ENCODE measurements around the gene PKIB.

Gene PKIB

DNA sequence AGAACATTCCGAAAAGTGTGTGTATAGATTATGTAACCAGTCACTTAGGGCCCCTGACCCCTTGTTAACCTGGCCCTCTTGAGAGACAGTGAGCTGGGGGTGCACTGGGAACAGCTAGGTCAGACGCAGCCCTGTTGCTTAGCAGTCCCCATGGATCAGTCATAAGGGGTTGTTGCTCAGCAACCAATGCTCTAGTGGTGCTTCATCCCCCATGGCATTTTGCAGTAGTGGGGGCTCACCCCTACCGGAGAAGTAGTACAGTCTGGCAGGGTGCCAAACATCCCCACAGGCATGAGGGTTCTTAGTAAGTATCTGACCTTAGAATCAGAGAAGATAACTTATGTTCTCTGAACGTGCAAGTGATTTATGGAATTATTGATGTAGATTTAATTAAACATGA lies 12.3 kb downstream of the PKIB start:
- no peak overlapping the region for H3K4me2 ChIP-seq (ENCODE audit: low read depth, low read length)
- no peak overlapping the region for H3K27ac ChIP-seq (ENCODE audit: low read length)
- H2AFZ ChIP-seq (ENCODE audit: low read length): no peak overlapping the region
- H3K9ac ChIP-seq (ENCODE audit: low read length): no peak overlapping the region
- H3K9me3 ChIP-seq (replicated peaks; ENCODE audit: insufficient read depth, low read length): no peaks in the 10 kb centered on the region
- DNase-seq: no peak
- TF ChIP-seq EZH2phosphoT487 (IDR thresholded peaks at IDR 0.05; ENCODE audit: low read length): no peak
- TF ChIP-seq, protein P1, sequence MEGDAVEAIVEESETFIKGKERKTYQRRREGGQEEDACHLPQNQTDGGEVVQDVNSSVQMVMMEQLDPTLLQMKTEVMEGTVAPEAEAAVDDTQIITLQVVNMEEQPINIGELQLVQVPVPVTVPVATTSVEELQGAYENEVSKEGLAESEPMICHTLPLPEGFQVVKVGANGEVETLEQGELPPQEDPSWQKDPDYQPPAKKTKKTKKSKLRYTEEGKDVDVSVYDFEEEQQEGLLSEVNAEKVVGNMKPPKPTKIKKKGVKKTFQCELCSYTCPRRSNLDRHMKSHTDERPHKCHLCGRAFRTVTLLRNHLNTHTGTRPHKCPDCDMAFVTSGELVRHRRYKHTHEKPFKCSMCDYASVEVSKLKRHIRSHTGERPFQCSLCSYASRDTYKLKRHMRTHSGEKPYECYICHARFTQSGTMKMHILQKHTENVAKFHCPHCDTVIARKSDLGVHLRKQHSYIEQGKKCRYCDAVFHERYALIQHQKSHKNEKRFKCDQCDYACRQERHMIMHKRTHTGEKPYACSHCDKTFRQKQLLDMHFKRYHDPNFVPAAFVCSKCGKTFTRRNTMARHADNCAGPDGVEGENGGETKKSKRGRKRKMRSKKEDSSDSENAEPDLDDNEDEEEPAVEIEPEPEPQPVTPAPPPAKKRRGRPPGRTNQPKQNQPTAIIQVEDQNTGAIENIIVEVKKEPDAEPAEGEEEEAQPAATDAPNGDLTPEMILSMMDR (IDR thresholded peaks at IDR 0.05; ENCODE audit: low read length): no peak
- TF ChIP-seq EZH2 (optimal IDR thresholded peaks at IDR 0.05; ENCODE audit: low read depth, low read length): no peak
- no peak overlapping the region for H3K4me3 ChIP-seq (ENCODE audit: low read length)
- H3K4me1 ChIP-seq (ENCODE audit: low read length): no peaks in the 10 kb centered on the region
- H3K9me2 ChIP-seq (replicated peaks; ENCODE audit: insufficient read depth, low read length): no peaks in the 10 kb centered on the region
- no peaks in the 10 kb centered on the region for H3F3A ChIP-seq (ENCODE audit: insufficient read depth, low read length)
- H3K36me3 ChIP-seq (replicated peaks; ENCODE audit: insufficient read depth, low read length): no peaks in the 10 kb centered on the region
- H3K27me3 ChIP-seq (replicated peaks; ENCODE audit: insufficient read depth, low read length): no peaks in the 10 kb centered on the region
- H3K79me2 ChIP-seq (ENCODE audit: low read length): no peaks in the 10 kb centered on the region
- no peaks in the 10 kb centered on the region for H4K20me1 ChIP-seq (ENCODE audit: insufficient read depth, low read length)

DNA sequence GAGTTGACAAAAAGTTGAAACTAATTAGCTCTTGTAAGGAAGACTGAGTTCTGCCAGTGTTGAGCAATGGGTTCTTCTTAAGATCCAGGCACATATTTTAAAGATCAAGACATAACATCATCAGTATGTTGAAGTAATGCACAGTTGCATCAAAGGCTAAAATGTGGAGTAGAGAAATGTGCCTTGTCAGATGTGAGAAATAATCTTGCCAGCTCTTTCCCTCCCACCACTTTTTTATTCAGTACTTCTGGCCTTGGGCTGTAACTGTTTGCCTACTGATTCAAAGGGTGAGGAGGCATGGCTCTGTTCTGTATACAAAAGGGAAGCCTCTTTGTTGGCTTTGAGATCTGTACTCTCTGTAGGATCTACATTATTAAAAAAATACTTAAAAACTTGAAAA lies 13.1 kb downstream of the PKIB start:
- Histone ChIP-seq H3K36me3 (replicated peaks; ENCODE audit: insufficient read depth, low read length) (no peaks in the 10 kb centered on the region), H3K27me3 (replicated peaks; ENCODE audit: insufficient read depth, low read length) (no peaks in the 10 kb centered on the region), H3F3A (ENCODE audit: insufficient read depth, low read length) (no peaks in the 10 kb centered on the region), H3K9me2 (replicated peaks; ENCODE audit: insufficient read depth, low read length) (no peaks in the 10 kb centered on the region), H3K4me3 (ENCODE audit: low read length) (no peak overlapping the region), H3K79me2 (ENCODE audit: low read length) (no peaks in the 10 kb centered on the region), H4K20me1 (ENCODE audit: insufficient read depth, low read length) (no peaks in the 10 kb centered on the region), H2AFZ (ENCODE audit: low read length) (no peak overlapping the region), H3K9me3 (replicated peaks; ENCODE audit: insufficient read depth, low read length) (no peaks in the 10 kb centered on the region), H3K27ac (ENCODE audit: low read length) (no peak overlapping the region), H3K9ac (ENCODE audit: low read length) (no peak overlapping the region), H3K4me1 (ENCODE audit: low read length) (no peaks in the 10 kb centered on the region), H3K4me2 (ENCODE audit: low read depth, low read length) (no peak overlapping the region)
- TF ChIP-seq, protein P1 (IDR thresholded peaks at IDR 0.05; ENCODE audit: low read length): no peak
- TF ChIP-seq EZH2phosphoT487 (IDR thresholded peaks at IDR 0.05; ENCODE audit: low read length): no peak
- TF ChIP-seq EZH2 (optimal IDR thresholded peaks at IDR 0.05; ENCODE audit: low read depth, low read length): no peak
- no peak for DNase-seq

DNA sequence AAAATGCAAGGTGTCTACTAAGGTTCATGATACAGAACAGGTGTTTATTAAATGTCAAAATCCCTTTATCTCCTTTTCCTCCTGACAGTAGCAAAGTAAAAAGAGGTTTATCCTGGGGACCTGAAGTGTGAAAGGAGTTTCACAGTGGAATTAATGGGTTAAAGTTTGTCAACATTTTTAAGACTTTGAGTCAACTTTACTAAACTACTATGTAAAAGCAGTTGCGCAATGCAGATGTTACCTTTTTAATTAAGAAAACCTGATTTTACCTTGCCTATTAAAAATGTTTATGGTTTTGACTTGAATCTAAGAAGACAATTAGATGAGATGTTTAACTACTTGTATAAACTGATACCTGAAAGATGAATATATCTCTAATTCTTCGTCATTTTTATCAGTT lies 14.6 kb downstream of the PKIB start:
- Histone ChIP-seq H3K4me3 (ENCODE audit: low read length) (no peak overlapping the region), H4K20me1 (ENCODE audit: insufficient read depth, low read length) (no peaks in the 10 kb centered on the region), H3K27ac (ENCODE audit: low read length) (no peak overlapping the region), H3K4me1 (ENCODE audit: low read length) (no peaks in the 10 kb centered on the region), H3K36me3 (replicated peaks; ENCODE audit: insufficient read depth, low read length) (no peaks in the 10 kb centered on the region), H3K4me2 (ENCODE audit: low read depth, low read length) (no peak overlapping the region), H2AFZ (ENCODE audit: low read length) (no peak overlapping the region), H3K9me2 (replicated peaks; ENCODE audit: insufficient read depth, low read length) (no peaks in the 10 kb centered on the region), H3F3A (ENCODE audit: insufficient read depth, low read length) (no peaks in the 10 kb centered on the region), H3K9me3 (replicated peaks; ENCODE audit: insufficient read depth, low read length) (no peaks in the 10 kb centered on the region), H3K27me3 (replicated peaks; ENCODE audit: insufficient read depth, low read length) (no peaks in the 10 kb centered on the region), H3K9ac (ENCODE audit: low read length) (no peak overlapping the region), H3K79me2 (ENCODE audit: low read length) (no peaks in the 10 kb centered on the region)
- TF ChIP-seq, protein P1 (IDR thresholded peaks at IDR 0.05; ENCODE audit: low read length): no peak
- TF ChIP-seq EZH2 (optimal IDR thresholded peaks at IDR 0.05; ENCODE audit: low read depth, low read length) (no peak), EZH2phosphoT487 (IDR thresholded peaks at IDR 0.05; ENCODE audit: low read length) (no peak)
- DNase-seq: no peak
